ENCODE results near the gene CROCC.
"Not testable (repeated sequence)": the region's sequence is repeated elsewhere in the genome, so short reads cannot be mapped to it uniquely, and the experiment has no call there.

GRCh38 chr1:16916036-16916880 lies 5.5 kb upstream of the CROCC start:
- not testable (repeated sequence) for TF ChIP-seq CTCF (IDR thresholded peaks at IDR 0.05; ENCODE audit: low read length); EZH2 (optimal IDR thresholded peaks at IDR 0.05; ENCODE audit: low read depth, low read length)

Measured in MM.1S (cell line).